HG02840 (cell line): ENCODE results near the gene TMEM82.
"Not testable (repeated sequence)": the region's sequence is repeated elsewhere in the genome, so short reads cannot be mapped to it uniquely, and the experiment has no call there.

Source experiments
- ATAC-seq: cut with Tn5 transposase; IDR thresholded peaks from one replicate; pipeline ENCODE4 v1.9.1; 2021; ENCODE audit warnings: mild to moderate bottlenecking, moderate library complexity, moderate number of reproducible peaks; ENCODE audit not compliant: unreplicated experiment, low FRiP score

TMEM82 gene

GRCh38 chr1:15742339-15742801, at the start of gene TMEM82:
TMEM82 (plus strand) TSS chr1:15742499; CDS start chr1:15742560, 61 bp downstream.
- ATAC-seq: no peak

- no peak for ATAC-seq
Observed at GRCh38 chr1:15693371-15693770, 48.9 kb upstream of the TMEM82 start.

- ATAC-seq: peak; percentile 82
Observed at GRCh38 chr1:15696956-15697521, 45.3 kb upstream of the TMEM82 start.

GRCh38 chr1:15698201-15698600, 44.1 kb upstream of the TMEM82 start:
- ATAC-seq: no peak

- ATAC-seq: not testable (repeated sequence)
Observed at GRCh38 chr1:15699321-15699720, 43.0 kb upstream of the TMEM82 start.

- no peak for ATAC-seq
Observed at GRCh38 chr1:15700508-15700907, 41.8 kb upstream of the TMEM82 start.

GRCh38 chr1:15701784-15702183, 40.5 kb upstream of the TMEM82 start:
- no peak for ATAC-seq

- no peak for ATAC-seq
Observed at GRCh38 chr1:15702722-15703550, 39.4 kb upstream of the TMEM82 start.

- ATAC-seq: no peak
Observed at GRCh38 chr1:15703562-15703961, 38.7 kb upstream of the TMEM82 start.

GRCh38 chr1:15704526-15705183, 37.6 kb upstream of the TMEM82 start:
- no peak for ATAC-seq

- ATAC-seq: no peak
Observed at GRCh38 chr1:15705184-15705566, 37.1 kb upstream of the TMEM82 start.

GRCh38 chr1:15706751-15707150, 35.5 kb upstream of the TMEM82 start:
- no peak for ATAC-seq

GRCh38 chr1:15707239-15707925, 34.9 kb upstream of the TMEM82 start:
- no peak for ATAC-seq

GRCh38 chr1:15708486-15709137, 33.7 kb upstream of the TMEM82 start:
- no peak for ATAC-seq

GRCh38 chr1:15709226-15709625, 33.1 kb upstream of the TMEM82 start:
- no peak for ATAC-seq

GRCh38 chr1:15712168-15712567, 30.1 kb upstream of the TMEM82 start:
- ATAC-seq: no peak

- ATAC-seq: no peak
Observed at GRCh38 chr1:15714406-15715136, 27.7 kb upstream of the TMEM82 start.

GRCh38 chr1:15717418-15718125, 24.7 kb upstream of the TMEM82 start:
- ATAC-seq: no peak

- ATAC-seq: no peak
Observed at GRCh38 chr1:15718199-15718601, 24.1 kb upstream of the TMEM82 start.
